WTC11 (cell line): ENCODE data around the gene CDH1. TPM values are rescaled to one million over a fixed set of nuclear protein-coding genes. Genes with fewer than 3 reads are reported as not detected.

Experiments used
- ATAC-seq: fragments of 200-7000 bp; cut with Tn5 transposase; 2 replicates; pipeline ENCODE4 v1.10.0; 2021; ENCODE audit warnings: mild to moderate bottlenecking, moderate library complexity
- CTCF ChIA-PET: fragments of 300-600 bp; sonication (Branson Sonifier 250); formaldehyde crosslinking; loops from one replicate; lab custom pipeline; 2021; ENCODE audit warnings: antibody characterized with exemption; lab: Charles Lee
- POLR2A ChIA-PET: fragments of 350-600 bp; sonication (Branson Sonifier 250); formaldehyde crosslinking; loops from one replicate; lab custom pipeline; 2021; ENCODE audit warnings: antibody characterized with exemption; lab: Charles Lee
- DNase-seq: peaks from one replicate; pipeline ENCODE4 v3.0.0; 2021; ENCODE audit warnings: low spot score
- H3K27ac Mint-ChIP-seq: 2 replicates; pipeline ENCODE4 v1.8.0; 2021; ENCODE audit warnings: mixed read lengths
- H3K27me3 Mint-ChIP-seq: 2 replicates; pipeline ENCODE4 v1.8.0; 2021; ENCODE audit warnings: low read depth, mild to moderate bottlenecking, moderate library complexity, mixed read lengths
- H3K36me3 Mint-ChIP-seq: 2 replicates; pipeline ENCODE4 v1.8.0; 2021; ENCODE audit warnings: mixed read lengths
- H3K4me1 Mint-ChIP-seq: 2 replicates; pipeline ENCODE4 v1.8.0; 2022; ENCODE audit warnings: mixed read lengths
- H3K4me3 Mint-ChIP-seq: 2 replicates; pipeline ENCODE4 v1.8.0; 2021; ENCODE audit warnings: mild to moderate bottlenecking, moderate library complexity, mixed read lengths
- H3K9me3 Mint-ChIP-seq: 2 replicates; pipeline ENCODE4 v1.8.0; 2021; ENCODE audit warnings: mixed read lengths
- CBFB ChIP-seq: sonication (generic); formaldehyde crosslinking; IDR thresholded peaks from 2 replicates; pipeline ENCODE4 v1.8.1; 2022; ENCODE audit warnings: mild to moderate bottlenecking, low read depth, missing genetic modification reagents
- GRHL2 ChIP-seq: fragments of 250-450 bp; sonication (Bioruptor Pico); IDR thresholded peaks from 2 replicates; pipeline ENCODE4 v1.8.0; 2022; ENCODE audit warnings: mild to moderate bottlenecking, moderate library complexity; ENCODE audit not compliant: insufficient replicate concordance, severe bottlenecking
- NFYB ChIP-seq: sonication (generic); formaldehyde crosslinking; conservative IDR thresholded peaks from 2 replicates; pipeline ENCODE4 v1.8.0; 2022; ENCODE audit warnings: low read depth, missing genetic modification reagents
- PRRX2 ChIP-seq: fragments of 250-450 bp; sonication (Bioruptor Pico); IDR thresholded peaks from 2 replicates; pipeline ENCODE4 v1.8.0; 2021; ENCODE audit warnings: mild to moderate bottlenecking
- SOX15 ChIP-seq: fragments of 250-450 bp; sonication (Bioruptor Pico); IDR thresholded peaks from 2 replicates; pipeline ENCODE4 v1.9.0; 2021; ENCODE audit warnings: mild to moderate bottlenecking
- SP1 ChIP-seq: sonication (generic); formaldehyde crosslinking; conservative IDR thresholded peaks from 2 replicates; pipeline ENCODE4 v1.8.1; 2022; ENCODE audit warnings: missing genetic modification reagents
- TEAD4 ChIP-seq: sonication (generic); formaldehyde crosslinking; IDR thresholded peaks from 2 replicates; pipeline ENCODE4 v1.8.0; 2022; ENCODE audit warnings: mild to moderate bottlenecking, missing genetic modification reagents
- ZNF396 ChIP-seq: fragments of 250-450 bp; sonication (Bioruptor Pico); IDR thresholded peaks from 2 replicates; pipeline ENCODE4 v1.8.0; 2021; ENCODE audit warnings: mild to moderate bottlenecking, moderate library complexity, borderline replicate concordance
- ZNF423 ChIP-seq: fragments of 250-450 bp; sonication (Bioruptor Pico); IDR thresholded peaks from 2 replicates; pipeline ENCODE4 v2.1.2; 2022; ENCODE audit warnings: mild to moderate bottlenecking, moderate library complexity
- total RNA-seq: library from RNA; stranded (reverse); gene quantifications from 3 replicates; pipeline ENCODE4 v1.2.3, GENCODE V29; 2021
- TF ChIP-seq, protein P1 (sequence below): fragments of 250-450 bp; sonication (Bioruptor Pico); conservative IDR thresholded peaks from 2 replicates; pipeline ENCODE4 v1.9.0; 2021; ENCODE audit warnings: mild to moderate bottlenecking
- TF ChIP-seq, protein P2 (sequence below): sonication (generic); formaldehyde crosslinking; IDR thresholded peaks from 2 replicates; pipeline ENCODE4 v1.8.1; 2023; ENCODE audit warnings: mild to moderate bottlenecking, missing genetic modification reagents
- TF ChIP-seq, protein P3 (sequence below): fragments of 250-450 bp; sonication (Bioruptor Pico); IDR thresholded peaks from 2 replicates; pipeline ENCODE4 v1.9.0; 2021; ENCODE audit warnings: mild to moderate bottlenecking
- TF ChIP-seq, protein P4 (sequence below): sonication (generic); formaldehyde crosslinking; IDR thresholded peaks from 2 replicates; pipeline ENCODE4 v1.8.1; 2023; ENCODE audit warnings: mild to moderate bottlenecking, moderate library complexity, missing genetic modification reagents
- TF ChIP-seq, protein P5 (sequence below): fragments of 250-450 bp; sonication (Bioruptor Pico); IDR thresholded peaks from 2 replicates; pipeline ENCODE4 v1.9.0; 2021; ENCODE audit warnings: moderate library complexity, mild to moderate bottlenecking, inconsistent platforms, borderline replicate concordance
- TF ChIP-seq, protein P6 (sequence below): sonication (generic); formaldehyde crosslinking; IDR thresholded peaks from 2 replicates; pipeline ENCODE4 v1.8.1; 2022; ENCODE audit warnings: mild to moderate bottlenecking, moderate library complexity, missing genetic modification reagents

Gene CDH1
- total RNA-seq, 1 experiment from 2014 or later = 278 TPM

DNA sequence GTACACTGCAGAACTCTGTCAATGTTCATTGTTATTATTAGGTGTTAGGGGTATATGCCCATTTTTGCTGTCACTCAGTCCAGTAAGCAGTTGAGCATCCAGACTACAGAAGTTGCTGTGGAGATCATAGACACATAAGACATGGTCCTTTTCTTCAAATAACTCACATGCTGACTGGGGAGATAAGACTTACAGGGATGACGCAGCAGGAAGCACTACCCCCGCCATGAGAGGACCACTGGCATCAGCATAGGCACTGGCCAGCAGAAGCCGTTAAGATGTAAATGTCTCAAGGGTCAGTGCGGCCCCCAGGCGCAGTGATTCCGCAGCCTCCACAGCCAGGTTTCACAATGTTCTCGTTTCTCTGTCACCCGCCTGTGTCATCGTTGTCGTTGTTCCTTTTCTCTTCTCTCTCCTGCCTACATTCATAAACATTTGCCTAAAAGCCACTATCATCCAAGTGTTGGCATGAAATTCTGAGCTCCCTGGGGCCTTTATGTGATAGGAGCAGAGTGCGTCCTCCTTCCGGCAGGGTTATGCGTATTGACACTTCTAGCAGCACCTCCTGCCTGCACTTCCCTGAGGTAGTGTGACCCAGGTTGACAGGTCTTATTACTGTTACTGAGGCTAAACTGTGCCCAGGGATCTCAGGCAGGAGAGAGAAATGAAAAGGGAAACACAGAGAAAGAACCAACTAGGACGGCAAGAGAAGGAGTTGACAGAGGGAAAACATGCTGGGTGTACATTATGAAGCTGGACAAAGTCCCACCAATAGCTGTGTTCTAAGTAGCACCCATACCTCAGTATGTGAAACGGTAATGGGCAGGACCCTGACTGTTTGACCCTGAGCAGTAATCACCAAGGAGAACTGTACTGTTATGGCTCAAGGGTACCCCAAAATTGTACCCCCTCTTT is 124.1 kb downstream of the CDH1 start:
- TF ChIP-seq NFYB (CRISPR knock-in tag) (no peak), ZNF423 (no peak), PRRX2 (CRISPR knock-in tag) (no peak), TEAD4 (CRISPR knock-in tag) (no peak), SOX15 (CRISPR knock-in tag) (no peak), GRHL2 (CRISPR knock-in tag) (no peak), SP1 (CRISPR knock-in tag) (no peak), CBFB (CRISPR knock-in tag) (no peak), ZNF396 (no peak)
- TF ChIP-seq, protein P1, sequence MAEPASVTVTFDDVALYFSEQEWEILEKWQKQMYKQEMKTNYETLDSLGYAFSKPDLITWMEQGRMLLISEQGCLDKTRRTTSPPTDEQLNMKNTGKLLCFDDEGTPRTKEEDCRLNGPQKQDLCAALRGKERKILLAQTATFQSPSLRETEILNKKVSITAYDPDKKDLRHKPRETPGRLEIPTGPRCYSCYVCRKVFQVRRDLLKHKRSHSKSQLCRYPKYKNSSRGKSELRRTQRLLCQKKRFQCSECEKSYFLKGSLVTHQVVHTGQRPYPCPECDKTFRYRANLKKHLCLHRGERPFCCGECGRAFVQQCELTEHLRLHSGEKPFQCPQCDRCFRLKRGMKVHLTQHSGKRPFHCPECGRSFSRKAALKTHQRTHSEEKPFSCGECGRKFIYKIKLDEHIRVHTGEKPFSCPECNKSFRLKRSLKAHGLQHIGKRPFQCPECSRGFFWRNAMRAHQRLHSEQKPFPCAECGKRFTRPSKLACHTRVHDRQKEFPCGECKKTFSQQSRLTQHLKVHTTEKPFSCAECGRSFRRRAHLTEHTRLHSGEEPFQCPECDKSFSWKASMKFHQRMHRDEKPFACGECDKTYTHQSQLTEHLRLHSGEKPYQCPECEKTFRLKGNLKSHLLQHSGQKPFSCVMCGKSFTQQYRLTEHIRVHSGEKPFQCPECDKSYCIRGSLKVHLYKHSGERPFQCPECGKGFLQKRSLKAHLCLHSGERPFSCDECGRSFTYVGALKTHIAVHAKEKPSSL (CRISPR knock-in tag) = no peak
- TF ChIP-seq, protein P2, sequence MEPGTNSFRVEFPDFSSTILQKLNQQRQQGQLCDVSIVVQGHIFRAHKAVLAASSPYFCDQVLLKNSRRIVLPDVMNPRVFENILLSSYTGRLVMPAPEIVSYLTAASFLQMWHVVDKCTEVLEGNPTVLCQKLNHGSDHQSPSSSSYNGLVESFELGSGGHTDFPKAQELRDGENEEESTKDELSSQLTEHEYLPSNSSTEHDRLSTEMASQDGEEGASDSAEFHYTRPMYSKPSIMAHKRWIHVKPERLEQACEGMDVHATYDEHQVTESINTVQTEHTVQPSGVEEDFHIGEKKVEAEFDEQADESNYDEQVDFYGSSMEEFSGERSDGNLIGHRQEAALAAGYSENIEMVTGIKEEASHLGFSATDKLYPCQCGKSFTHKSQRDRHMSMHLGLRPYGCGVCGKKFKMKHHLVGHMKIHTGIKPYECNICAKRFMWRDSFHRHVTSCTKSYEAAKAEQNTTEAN (CRISPR knock-in tag) = no peak
- TF ChIP-seq, protein P3, sequence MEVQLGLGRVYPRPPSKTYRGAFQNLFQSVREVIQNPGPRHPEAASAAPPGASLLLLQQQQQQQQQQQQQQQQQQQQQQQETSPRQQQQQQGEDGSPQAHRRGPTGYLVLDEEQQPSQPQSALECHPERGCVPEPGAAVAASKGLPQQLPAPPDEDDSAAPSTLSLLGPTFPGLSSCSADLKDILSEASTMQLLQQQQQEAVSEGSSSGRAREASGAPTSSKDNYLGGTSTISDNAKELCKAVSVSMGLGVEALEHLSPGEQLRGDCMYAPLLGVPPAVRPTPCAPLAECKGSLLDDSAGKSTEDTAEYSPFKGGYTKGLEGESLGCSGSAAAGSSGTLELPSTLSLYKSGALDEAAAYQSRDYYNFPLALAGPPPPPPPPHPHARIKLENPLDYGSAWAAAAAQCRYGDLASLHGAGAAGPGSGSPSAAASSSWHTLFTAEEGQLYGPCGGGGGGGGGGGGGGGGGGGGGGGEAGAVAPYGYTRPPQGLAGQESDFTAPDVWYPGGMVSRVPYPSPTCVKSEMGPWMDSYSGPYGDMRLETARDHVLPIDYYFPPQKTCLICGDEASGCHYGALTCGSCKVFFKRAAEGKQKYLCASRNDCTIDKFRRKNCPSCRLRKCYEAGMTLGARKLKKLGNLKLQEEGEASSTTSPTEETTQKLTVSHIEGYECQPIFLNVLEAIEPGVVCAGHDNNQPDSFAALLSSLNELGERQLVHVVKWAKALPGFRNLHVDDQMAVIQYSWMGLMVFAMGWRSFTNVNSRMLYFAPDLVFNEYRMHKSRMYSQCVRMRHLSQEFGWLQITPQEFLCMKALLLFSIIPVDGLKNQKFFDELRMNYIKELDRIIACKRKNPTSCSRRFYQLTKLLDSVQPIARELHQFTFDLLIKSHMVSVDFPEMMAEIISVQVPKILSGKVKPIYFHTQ (CRISPR knock-in tag) = no peak
- TF ChIP-seq, protein P4, sequence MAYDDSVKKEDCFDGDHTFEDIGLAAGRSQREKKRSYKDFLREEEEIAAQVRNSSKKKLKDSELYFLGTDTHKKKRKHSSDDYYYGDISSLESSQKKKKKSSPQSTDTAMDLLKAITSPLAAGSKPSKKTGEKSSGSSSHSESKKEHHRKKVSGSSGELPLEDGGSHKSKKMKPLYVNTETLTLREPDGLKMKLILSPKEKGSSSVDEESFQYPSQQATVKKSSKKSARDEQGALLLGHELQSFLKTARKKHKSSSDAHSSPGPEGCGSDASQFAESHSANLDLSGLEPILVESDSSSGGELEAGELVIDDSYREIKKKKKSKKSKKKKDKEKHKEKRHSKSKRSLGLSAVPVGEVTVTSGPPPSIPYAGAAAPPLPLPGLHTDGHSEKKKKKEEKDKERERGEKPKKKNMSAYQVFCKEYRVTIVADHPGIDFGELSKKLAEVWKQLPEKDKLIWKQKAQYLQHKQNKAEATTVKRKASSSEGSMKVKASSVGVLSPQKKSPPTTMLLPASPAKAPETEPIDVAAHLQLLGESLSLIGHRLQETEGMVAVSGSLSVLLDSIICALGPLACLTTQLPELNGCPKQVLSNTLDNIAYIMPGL = no peak
- TF ChIP-seq, protein P5, sequence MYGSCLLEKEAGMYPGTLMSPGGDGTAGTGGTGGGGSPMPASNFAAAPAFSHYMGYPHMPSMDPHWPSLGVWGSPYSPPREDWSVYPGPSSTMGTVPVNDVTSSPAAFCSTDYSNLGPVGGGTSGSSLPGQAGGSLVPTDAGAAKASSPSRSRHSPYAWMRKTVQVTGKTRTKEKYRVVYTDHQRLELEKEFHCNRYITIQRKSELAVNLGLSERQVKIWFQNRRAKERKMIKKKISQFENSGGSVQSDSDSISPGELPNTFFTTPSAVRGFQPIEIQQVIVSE (CRISPR knock-in tag) = no peak
- TF ChIP-seq, protein P6, sequence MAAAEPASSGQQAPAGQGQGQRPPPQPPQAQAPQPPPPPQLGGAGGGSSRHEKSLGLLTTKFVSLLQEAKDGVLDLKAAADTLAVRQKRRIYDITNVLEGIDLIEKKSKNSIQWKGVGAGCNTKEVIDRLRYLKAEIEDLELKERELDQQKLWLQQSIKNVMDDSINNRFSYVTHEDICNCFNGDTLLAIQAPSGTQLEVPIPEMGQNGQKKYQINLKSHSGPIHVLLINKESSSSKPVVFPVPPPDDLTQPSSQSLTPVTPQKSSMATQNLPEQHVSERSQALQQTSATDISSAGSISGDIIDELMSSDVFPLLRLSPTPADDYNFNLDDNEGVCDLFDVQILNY (CRISPR knock-in tag) = no peak
- TF ChIP-seq, all 79 proteins: peak for 0
- POLR2A ChIA-PET = no interaction called here
- peaks cover 22% of the 10 kb centered on the region for H3K36me3 Mint-ChIP-seq

More for the DNA sequence above, 124.1 kb downstream of the CDH1 start:
- H3K27ac Mint-ChIP-seq = no peak overlapping the region
- DNase-seq (no peak), ATAC-seq (no peak)
- H3K4me3 Mint-ChIP-seq = no peak overlapping the region
- H3K9me3 Mint-ChIP-seq = peaks cover 10% of the 10 kb centered on the region
- H3K27me3 Mint-ChIP-seq = no peaks in the 10 kb centered on the region
- CTCF ChIA-PET = interaction anchor here (1.0 kb wide), 1 partner anchor 252 kb away, joined by 3 read pairs; no protein-coding TSS in a partner anchor
- H3K4me1 Mint-ChIP-seq = peaks cover 11% of the 10 kb centered on the region
